Testis (tissue), 3 donors: ENCODE results near the gene KLHL22. TPM values are rescaled to one million over a fixed set of nuclear protein-coding genes. Genes with fewer than 3 reads are reported as not detected.
"Not testable (repeated sequence)": the region's sequence is repeated elsewhere in the genome, so short reads cannot be mapped to it uniquely, and the experiment has no call there.

ENCODE experiments used
- DNase-seq: peaks from one replicate; pipeline ENCODE4 v3.0.0-alpha.2; 2019
- H3K27ac ChIP-seq, 2 donors: fragments of 200-600 bp; sonication (generic); one replicate each; pipeline ENCODE4 v1.5.1; 2019
- H3K27me3 ChIP-seq: fragments of 200-600 bp; sonication (generic); one replicate; pipeline ENCODE4 v1.5.1; 2019
- H3K36me3 ChIP-seq: fragments of 200-600 bp; sonication (generic); one replicate; pipeline ENCODE4 v1.5.1; 2017; ENCODE audit warnings: low read depth; ENCODE audit errors: missing control alignments
- H3K4me1 ChIP-seq: fragments of 200-600 bp; sonication (generic); one replicate; pipeline ENCODE4 v1.5.1; 2019
- H3K4me3 ChIP-seq, 2 donors: fragments of 200-600 bp; sonication (generic); one replicate each; pipeline ENCODE4 v1.5.1; 2017 to 2019
- H3K9me3 ChIP-seq: fragments of 200-600 bp; sonication (generic); one replicate; pipeline ENCODE4 v1.5.1; 2017
- CTCF ChIP-seq, 3 experiments: fragments of 450-650 bp in 2 of 3; fragments of 200-600 bp in 1 of 3; sonication (generic) in 1 of 3; IDR thresholded peaks; one replicate each; pipeline ENCODE4 v1.5.1; 2016 to 2019; ENCODE audit warnings: antibody characterized with exemption in 3 of 3, mild to moderate bottlenecking in 2 of 3, moderate library complexity in 1 of 3
- POLR2A ChIP-seq: fragments of 450-650 bp; IDR thresholded peaks from one replicate; pipeline ENCODE4 v1.6.1; 2017; ENCODE audit warnings: antibody characterized with exemption, mild to moderate bottlenecking, moderate library complexity
- WGBS, 2 donors: methylation state at CpG; one replicate each; pipeline ENCODE4 v1.1.5; 2018; 5-methylcytosine and 5-hydroxymethylcytosine counted together
- intact Hi-C: fragments of 100-400 bp; cut with DNase I; formaldehyde crosslinking; loops from one replicate; pipeline ENCODE4 v1.15.1; 2023; ENCODE audit warnings: low total_unique reads
- polyA plus RNA-seq: library from polyadenylated mRNA; stranded (reverse); fragments of 350-450 nt; fragmentation: Illumina TruSeq; extraction: RNeasy Lipid Tissue Mini Kit (QIAGEN cat#74804); gene quantifications from one replicate; pipeline ENCODE4 v1.2.3, GENCODE V29; 2014; ENCODE audit warnings: low read depth, low replicate concordance; ENCODE audit not compliant: insufficient read depth
- total RNA-seq, 2 donors: library from RNA; depleted of rRNA; stranded (reverse); fragments of >200 nt; gene quantifications; one replicate each; pipeline ENCODE4 v1.2.3, GENCODE V29; 2016

KLHL22 gene
- total and polyA plus RNA-seq, 3 donors from 2014 or later: 18.1 to 41.7 (median 39.8) TPM

GRCh38 chr22:20506543-20507252, 11.1 kb upstream of the KLHL22 start:
- Histone ChIP-seq H3K9me3 (no peaks in the 10 kb centered on the region), H3K4me3 (peak overlapping the region; percentile 79 to 99), H3K36me3 (no peaks in the 10 kb centered on the region), H3K4me1 (peaks cover 24% of the 10 kb centered on the region), H3K27ac (peak overlapping the region; percentile 83 to 90), H3K27me3 (no peaks in the 10 kb centered on the region)
- no peak for TF ChIP-seq POLR2A
- TF ChIP-seq CTCF (IDR thresholded peaks at IDR 0.05): no peak
- WGBS, 2 donors: 45 to 47% methylated on average over 13 of the region's 13 CpGs
- intact Hi-C loops: no loop called here
- no peak for DNase-seq

GRCh38 chr22:20504293-20504922, 8.8 kb upstream of the KLHL22 start:
- H3K27me3 ChIP-seq, H3K36me3 ChIP-seq, H3K9me3 ChIP-seq, H3K4me3 ChIP-seq, H3K4me1 ChIP-seq, H3K27ac ChIP-seq, DNase-seq, intact Hi-C loops: not testable (repeated sequence)
- 83 to 84% methylated on average over 5 of the region's 5 CpGs for WGBS, 2 donors

GRCh38 chr22:20503816-20504215, 8.2 kb upstream of the KLHL22 start:
- DNase-seq: no peak
- Histone ChIP-seq H3K4me3 (no peak overlapping the region), H3K4me1 (no peaks in the 10 kb centered on the region), H3K27me3 (no peaks in the 10 kb centered on the region), H3K36me3 (no peaks in the 10 kb centered on the region), H3K27ac (no peak overlapping the region), H3K9me3 (no peaks in the 10 kb centered on the region)
- WGBS, 2 donors: 87 to 100% methylated on average over 1 to 2 of the region's 2 CpGs
- TF ChIP-seq POLR2A (no peak), CTCF (IDR thresholded peaks at IDR 0.05) (no peak)
- intact Hi-C loops: no loop called here

DNA sequence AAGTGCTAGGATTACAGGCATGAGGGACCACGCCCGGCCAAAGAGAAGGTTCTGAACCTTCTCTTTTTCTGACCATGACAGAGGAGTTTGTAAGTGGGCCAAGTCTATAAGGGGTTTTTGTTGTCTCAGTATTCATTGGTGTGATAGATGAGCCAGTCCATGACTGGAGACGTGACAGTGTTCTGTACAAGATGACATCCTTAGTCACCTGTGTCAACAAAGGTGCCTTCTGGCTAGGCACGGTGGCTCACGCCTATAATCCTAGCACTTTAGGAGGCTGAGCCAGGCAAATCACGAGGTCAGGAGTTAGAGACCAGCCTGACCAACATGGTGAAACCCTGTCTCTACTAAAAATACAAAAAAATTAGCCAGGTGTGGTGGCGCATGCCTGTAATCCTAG, 4.2 kb upstream of the KLHL22 start:
- intact Hi-C loops: loop anchor here (5.0 to 10.0 kb wide), 2 partner anchors 68 to 75 kb away; no protein-coding TSS in a partner anchor
- H3K9me3 ChIP-seq: no peaks in the 10 kb centered on the region
- H3K4me3 ChIP-seq: no peak overlapping the region
- no peak for DNase-seq
- WGBS, 2 donors: 92 to 95% methylated on average over 7 of the region's 7 CpGs
- H3K4me1 ChIP-seq: peaks cover 4% of the 10 kb centered on the region
- no peaks in the 10 kb centered on the region for H3K36me3 ChIP-seq
- H3K27ac ChIP-seq: no peak overlapping the region
- no peaks in the 10 kb centered on the region for H3K27me3 ChIP-seq
- no peak for TF ChIP-seq POLR2A
- TF ChIP-seq CTCF (IDR thresholded peaks at IDR 0.05): no peak

DNA sequence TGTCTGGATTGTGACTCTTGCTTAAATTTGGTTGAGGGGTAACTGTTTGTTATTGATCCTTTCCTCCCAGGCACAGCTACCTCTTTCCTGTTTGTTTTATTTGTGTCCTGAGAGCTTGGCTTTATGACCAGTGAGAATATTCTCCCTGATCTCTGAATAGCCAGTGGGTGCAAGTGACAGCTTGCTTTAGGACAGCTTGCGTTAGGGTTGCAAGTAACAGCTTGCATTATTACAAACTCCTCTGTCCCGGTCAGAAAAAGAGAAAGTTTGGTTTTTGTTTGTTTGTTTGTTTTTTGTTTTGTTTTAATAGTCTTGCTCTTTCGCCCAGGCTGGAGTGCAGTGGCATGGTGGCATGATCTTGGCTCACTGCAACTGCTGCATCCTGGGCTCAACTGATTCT, 3.3 kb upstream of the KLHL22 start:
- Histone ChIP-seq H3K9me3 (no peaks in the 10 kb centered on the region), H3K4me3 (no peak overlapping the region), H3K36me3 (no peaks in the 10 kb centered on the region), H3K4me1 (peaks cover 4% of the 10 kb centered on the region), H3K27me3 (no peaks in the 10 kb centered on the region), H3K27ac (no peak overlapping the region)
- intact Hi-C loops: loop anchor here (5.0 to 10.0 kb wide), 2 partner anchors 68 to 74 kb away; no protein-coding TSS in a partner anchor
- no peak for DNase-seq
- TF ChIP-seq POLR2A (no peak), CTCF (IDR thresholded peaks at IDR 0.05) (no peak)
- 78 to 83% methylated on average over 3 of the region's 3 CpGs for WGBS, 2 donors
